Measurements from ENCODE around the gene KLK5.
"Not testable (repeated sequence)": the region's sequence is repeated elsewhere in the genome, so short reads cannot be mapped to it uniquely, and the experiment has no call there.

Gene KLK5

GRCh38 chr19:50972795-50973376 is 20.0 kb upstream of the KLK5 start:
- no peak overlapping the region for H3K4me3 ChIP-seq (ENCODE audit: low read length)
- no peak for DNase-seq (ENCODE audit: low read depth, low spot score)

GRCh38 chr19:50969810-50970209 is 17.0 kb upstream of the KLK5 start:
- H3K4me3 ChIP-seq (ENCODE audit: low read length); DNase-seq (ENCODE audit: low read depth, low spot score): not testable (repeated sequence)

- DNase-seq (ENCODE audit: low read depth, low spot score), result no peak
- H3K4me3 ChIP-seq (ENCODE audit: low read length), result no peak within 1 kb of the TSS
Measured at GRCh38 chr19:50969413-50969760, 16.5 kb upstream of the KLK5 start, which contains the start of gene KLK6. Gene KLK6, minus strand, starts transcription at chr19:50969591. Its CDS starts 1,487 bp downstream, at chr19:50968104.

- no peak overlapping the region for H3K4me3 ChIP-seq (ENCODE audit: low read length)
Measured at GRCh38 chr19:50968716-50969412, 16.0 kb upstream of the KLK5 start.

GRCh38 chr19:50967929-50968715 is 15.3 kb upstream of the KLK5 start:
- H3K4me3 ChIP-seq (ENCODE audit: low read length), result no peak overlapping the region

More at GRCh38 chr19:50968716-50969412, 16.0 kb upstream of the KLK5 start:
- DNase-seq (ENCODE audit: low read depth, low spot score), result no peak

GRCh38 chr19:50964266-50964665 is 11.4 kb upstream of the KLK5 start:
- H3K4me3 ChIP-seq (ENCODE audit: low read length), result no peak overlapping the region
- no peak for DNase-seq (ENCODE audit: low read depth, low spot score)

More at GRCh38 chr19:50967929-50968715, 15.3 kb upstream of the KLK5 start:
- no peak for DNase-seq (ENCODE audit: low read depth, low spot score)

GRCh38 chr19:50963381-50963780 is 10.5 kb upstream of the KLK5 start:
- H3K4me3 ChIP-seq (ENCODE audit: low read length), result no peak overlapping the region
- DNase-seq (ENCODE audit: low read depth, low spot score), result no peak

- H3K4me3 ChIP-seq (ENCODE audit: low read length), result no peak overlapping the region
- DNase-seq (ENCODE audit: low read depth, low spot score), result no peak
Measured at GRCh38 chr19:50962245-50962644, 9.4 kb upstream of the KLK5 start.

- no peak overlapping the region for H3K4me3 ChIP-seq (ENCODE audit: low read length)
- no peak for DNase-seq (ENCODE audit: low read depth, low spot score)
Measured at GRCh38 chr19:50959731-50960500, 7.1 kb upstream of the KLK5 start.

- H3K4me3 ChIP-seq (ENCODE audit: low read length), result no peak overlapping the region
- DNase-seq (ENCODE audit: low read depth, low spot score), result no peak
Measured at GRCh38 chr19:50957587-50957986, 4.7 kb upstream of the KLK5 start.

GRCh38 chr19:50949861-50950260 is 3.0 kb downstream of the KLK5 start:
- no peak overlapping the region for H3K4me3 ChIP-seq (ENCODE audit: low read length)
- DNase-seq (ENCODE audit: low read depth, low spot score), result no peak

- no peak for DNase-seq (ENCODE audit: low read depth, low spot score)
- H3K4me3 ChIP-seq (ENCODE audit: low read length), result no peak overlapping the region
Measured at GRCh38 chr19:50947123-50947522, 5.7 kb downstream of the KLK5 start.

- no peak for DNase-seq (ENCODE audit: low read depth, low spot score)
- H3K4me3 ChIP-seq (ENCODE audit: low read length), result no peak overlapping the region
Measured at GRCh38 chr19:50944795-50945194, 8.0 kb downstream of the KLK5 start.

- DNase-seq (ENCODE audit: low read depth, low spot score), result no peak
- H3K4me3 ChIP-seq (ENCODE audit: low read length), result no peak overlapping the region
Measured at GRCh38 chr19:50943074-50943828, 9.6 kb downstream of the KLK5 start.

- DNase-seq (ENCODE audit: low read depth, low spot score), result no peak
- no peak overlapping the region for H3K4me3 ChIP-seq (ENCODE audit: low read length)
Measured at GRCh38 chr19:50939596-50939995, 13.2 kb downstream of the KLK5 start.

GRCh38 chr19:50933640-50934039 is 19.2 kb downstream of the KLK5 start:
- DNase-seq (ENCODE audit: low read depth, low spot score), result no peak
- H3K4me3 ChIP-seq (ENCODE audit: low read length), result no peak overlapping the region

- H3K4me3 ChIP-seq (ENCODE audit: low read length), result no peak overlapping the region
- DNase-seq (ENCODE audit: low read depth, low spot score), result no peak
Measured at GRCh38 chr19:50932690-50933083, 20.2 kb downstream of the KLK5 start.

GRCh38 chr19:50932018-50932689 is 20.7 kb downstream of the KLK5 start:
- DNase-seq (ENCODE audit: low read depth, low spot score), result no peak
- H3K4me3 ChIP-seq (ENCODE audit: low read length), result no peak overlapping the region

Measured in Jurkat, Clone E6-1 (cell line).